ENCODE results near the gene DLGAP1. TPM values are rescaled to one million over a fixed set of nuclear protein-coding genes. Genes with fewer than 3 reads are reported as not detected.

Gene DLGAP1
- total RNA-seq, 1 donor from 2014 or later = 0.05 TPM

DNA sequence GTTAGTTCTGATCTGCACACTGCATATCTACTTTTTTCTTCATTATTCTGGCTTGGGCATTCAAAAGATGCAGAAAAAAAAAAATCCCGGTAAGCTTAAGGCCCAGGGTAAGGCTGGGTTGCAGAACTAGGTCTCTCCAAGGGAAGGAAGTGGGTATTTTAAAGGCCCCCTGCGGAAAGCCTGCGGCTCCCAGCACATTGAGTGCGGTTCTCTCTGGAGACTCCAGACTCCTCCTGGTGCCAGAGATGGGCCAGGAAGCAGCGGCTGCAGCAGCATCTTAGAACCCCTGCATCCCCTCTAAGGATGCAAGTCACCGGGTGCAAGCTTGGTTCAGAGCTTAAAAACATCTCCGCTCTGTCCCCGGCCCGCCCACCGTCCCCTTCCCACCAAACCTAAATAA lies 955.6 kb downstream of the DLGAP1 start:
- Mint-ChIP-seq H3K27ac (ENCODE audit: unreplicated experiment) (no peak overlapping the region), H3K36me3 (ENCODE audit: unreplicated experiment) (no peaks in the 10 kb centered on the region), H3K4me3 (ENCODE audit: unreplicated experiment) (peak overlapping the region; percentile 73), H3K9me3 (ENCODE audit: unreplicated experiment) (no peaks in the 10 kb centered on the region), H3K27me3 (ENCODE audit: unreplicated experiment) (no peaks in the 10 kb centered on the region), H3K4me1 (ENCODE audit: unreplicated experiment) (peaks cover 25% of the 10 kb centered on the region)
- TF ChIP-seq, protein P1, sequence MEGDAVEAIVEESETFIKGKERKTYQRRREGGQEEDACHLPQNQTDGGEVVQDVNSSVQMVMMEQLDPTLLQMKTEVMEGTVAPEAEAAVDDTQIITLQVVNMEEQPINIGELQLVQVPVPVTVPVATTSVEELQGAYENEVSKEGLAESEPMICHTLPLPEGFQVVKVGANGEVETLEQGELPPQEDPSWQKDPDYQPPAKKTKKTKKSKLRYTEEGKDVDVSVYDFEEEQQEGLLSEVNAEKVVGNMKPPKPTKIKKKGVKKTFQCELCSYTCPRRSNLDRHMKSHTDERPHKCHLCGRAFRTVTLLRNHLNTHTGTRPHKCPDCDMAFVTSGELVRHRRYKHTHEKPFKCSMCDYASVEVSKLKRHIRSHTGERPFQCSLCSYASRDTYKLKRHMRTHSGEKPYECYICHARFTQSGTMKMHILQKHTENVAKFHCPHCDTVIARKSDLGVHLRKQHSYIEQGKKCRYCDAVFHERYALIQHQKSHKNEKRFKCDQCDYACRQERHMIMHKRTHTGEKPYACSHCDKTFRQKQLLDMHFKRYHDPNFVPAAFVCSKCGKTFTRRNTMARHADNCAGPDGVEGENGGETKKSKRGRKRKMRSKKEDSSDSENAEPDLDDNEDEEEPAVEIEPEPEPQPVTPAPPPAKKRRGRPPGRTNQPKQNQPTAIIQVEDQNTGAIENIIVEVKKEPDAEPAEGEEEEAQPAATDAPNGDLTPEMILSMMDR (IDR thresholded peaks at IDR 0.05) = no peak
- no peak for DNase-seq (ENCODE audit: extremely low spot score, unreplicated experiment)

DNA sequence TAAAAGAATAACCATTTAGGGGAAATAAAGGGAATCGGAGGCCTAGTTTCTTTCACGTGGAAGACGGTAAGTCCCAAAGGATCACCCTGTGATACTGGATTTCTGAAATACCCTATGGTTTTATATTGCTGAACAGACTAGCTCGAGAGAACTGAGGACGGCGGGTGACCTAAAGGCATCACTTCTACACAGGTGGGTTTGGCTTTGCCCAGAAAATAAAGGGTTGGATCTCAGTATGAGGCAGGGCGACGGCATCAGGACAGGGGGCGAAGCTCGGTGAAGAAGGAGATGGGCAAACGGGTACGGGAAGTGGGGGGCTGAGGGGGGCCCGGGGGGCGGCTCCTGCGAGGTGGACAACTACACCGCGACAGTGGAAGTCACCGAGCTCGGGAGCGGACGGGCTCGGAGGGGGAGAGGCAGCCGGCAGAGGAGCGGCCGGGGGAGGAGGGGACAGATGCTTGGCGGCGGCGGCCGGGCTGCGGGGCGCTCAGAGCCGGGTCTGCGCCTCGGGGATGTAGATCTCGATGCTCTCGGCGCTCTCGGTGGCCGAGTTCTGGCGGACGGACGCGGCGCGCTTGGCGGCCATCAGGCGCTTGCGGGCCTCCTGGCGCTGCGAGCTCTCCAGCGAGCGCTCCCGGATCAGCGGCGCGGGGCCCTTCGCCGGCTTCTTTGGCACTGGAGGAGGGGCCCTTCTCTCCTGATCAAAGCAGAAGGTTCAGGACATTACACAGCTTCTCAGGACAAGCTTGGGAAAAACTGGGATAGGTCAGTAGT lies 956.2 kb downstream of the DLGAP1 start:
- Mint-ChIP-seq H3K27ac (ENCODE audit: unreplicated experiment) (no peak overlapping the region), H3K27me3 (ENCODE audit: unreplicated experiment) (no peaks in the 10 kb centered on the region), H3K9me3 (ENCODE audit: unreplicated experiment) (no peaks in the 10 kb centered on the region), H3K36me3 (ENCODE audit: unreplicated experiment) (no peaks in the 10 kb centered on the region), H3K4me3 (ENCODE audit: unreplicated experiment) (peak overlapping the region; percentile 73), H3K4me1 (ENCODE audit: unreplicated experiment) (peaks cover 25% of the 10 kb centered on the region)
- no peak for DNase-seq (ENCODE audit: extremely low spot score, unreplicated experiment)
- TF ChIP-seq, protein P1 (IDR thresholded peaks at IDR 0.05) = no peak

DNA sequence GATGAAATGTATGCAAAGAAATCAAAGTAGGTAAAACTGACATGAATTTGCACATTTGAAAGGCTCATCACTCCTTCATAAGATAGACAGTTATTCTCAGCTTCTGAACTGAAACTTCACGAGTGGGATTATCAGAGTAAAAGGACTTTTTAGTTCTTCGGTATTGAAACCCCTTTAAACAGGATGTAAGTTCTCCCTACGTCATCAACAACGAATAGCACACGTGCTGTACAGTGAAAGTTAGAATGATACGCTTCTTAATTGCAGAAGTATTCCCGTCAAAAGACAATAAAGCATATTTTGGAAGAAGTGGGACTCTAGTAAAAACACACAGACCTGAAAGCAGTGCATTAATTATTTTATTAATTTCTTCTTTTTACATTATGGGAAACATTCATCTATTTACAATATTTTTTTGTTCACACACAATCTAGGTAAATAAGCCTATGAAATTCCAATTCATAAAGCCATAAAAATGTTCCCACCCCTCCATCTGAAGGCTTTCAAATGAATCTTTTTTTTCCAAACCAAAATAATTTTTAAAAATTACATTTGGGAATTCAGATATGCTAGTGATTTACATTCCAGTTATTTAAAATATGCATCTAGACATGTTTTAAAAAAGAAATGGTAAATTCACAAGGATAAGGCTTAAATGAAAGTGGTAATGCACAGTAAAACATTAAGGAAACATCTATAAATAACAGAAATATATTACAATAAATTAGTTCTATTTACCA lies 959.2 kb downstream of the DLGAP1 start:
- Mint-ChIP-seq H3K4me1 (ENCODE audit: unreplicated experiment) (peaks cover 20% of the 10 kb centered on the region), H3K9me3 (ENCODE audit: unreplicated experiment) (no peaks in the 10 kb centered on the region)

DNA sequence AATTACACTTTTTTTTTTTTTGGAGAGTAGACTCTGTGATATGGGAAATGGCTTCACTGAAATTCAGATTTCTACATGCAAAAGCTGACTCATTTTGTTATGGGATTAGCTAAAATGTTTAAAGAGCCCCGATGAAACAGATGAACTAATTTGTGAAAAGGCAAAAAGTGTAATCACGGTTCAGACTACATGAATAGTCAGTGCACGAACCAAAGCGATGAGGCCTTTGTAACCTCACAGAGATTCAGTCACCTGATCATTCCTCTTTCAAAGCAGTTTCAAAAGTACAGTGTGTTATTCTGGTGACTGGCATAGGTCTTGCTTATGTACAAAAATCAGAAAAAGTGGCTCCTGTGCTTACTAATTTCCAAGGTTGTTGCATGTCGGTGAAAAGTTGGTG lies 960.5 kb downstream of the DLGAP1 start:
- H3K4me3 Mint-ChIP-seq (ENCODE audit: unreplicated experiment) = no peak overlapping the region
- H3K27ac Mint-ChIP-seq (ENCODE audit: unreplicated experiment) = no peak overlapping the region
- H3K27me3 Mint-ChIP-seq (ENCODE audit: unreplicated experiment) = no peaks in the 10 kb centered on the region
- TF ChIP-seq, protein P1 (IDR thresholded peaks at IDR 0.05) = no peak
- DNase-seq (ENCODE audit: extremely low spot score, unreplicated experiment) = no peak
- H3K9me3 Mint-ChIP-seq (ENCODE audit: unreplicated experiment) = no peaks in the 10 kb centered on the region
- H3K4me1 Mint-ChIP-seq (ENCODE audit: unreplicated experiment) = peaks cover 14% of the 10 kb centered on the region
- no peaks in the 10 kb centered on the region for H3K36me3 Mint-ChIP-seq (ENCODE audit: unreplicated experiment)

More for the DNA sequence above, 959.2 kb downstream of the DLGAP1 start:
- no peak for DNase-seq (ENCODE audit: extremely low spot score, unreplicated experiment)
- TF ChIP-seq, protein P1 (IDR thresholded peaks at IDR 0.05) = no peak
- no peaks in the 10 kb centered on the region for H3K27me3 Mint-ChIP-seq (ENCODE audit: unreplicated experiment)
- H3K27ac Mint-ChIP-seq (ENCODE audit: unreplicated experiment) = no peak overlapping the region
- H3K36me3 Mint-ChIP-seq (ENCODE audit: unreplicated experiment) = no peaks in the 10 kb centered on the region
- H3K4me3 Mint-ChIP-seq (ENCODE audit: unreplicated experiment) = no peak overlapping the region

DNA sequence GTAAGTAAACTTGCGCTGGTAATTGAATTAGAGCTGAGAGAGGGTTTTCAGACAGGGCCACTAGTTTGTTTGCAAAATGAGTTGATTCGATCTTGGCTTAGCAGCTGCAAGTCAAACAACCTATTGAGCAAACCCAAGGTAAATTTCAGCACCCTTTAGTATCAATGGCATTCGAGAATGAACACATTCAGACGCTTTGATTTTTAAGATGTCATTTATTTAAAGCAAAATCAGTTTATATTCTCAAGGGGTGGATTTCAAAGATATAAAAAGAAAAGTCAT lies 960.9 kb downstream of the DLGAP1 start:
- Mint-ChIP-seq H3K4me1 (ENCODE audit: unreplicated experiment) (peaks cover 10% of the 10 kb centered on the region), H3K9me3 (ENCODE audit: unreplicated experiment) (no peaks in the 10 kb centered on the region)
- TF ChIP-seq, protein P1 (IDR thresholded peaks at IDR 0.05) = no peak

More for the DNA sequence above, 960.9 kb downstream of the DLGAP1 start:
- no peaks in the 10 kb centered on the region for H3K36me3 Mint-ChIP-seq (ENCODE audit: unreplicated experiment)
- no peak overlapping the region for H3K27ac Mint-ChIP-seq (ENCODE audit: unreplicated experiment)
- no peak for DNase-seq (ENCODE audit: extremely low spot score, unreplicated experiment)
- no peak overlapping the region for H3K4me3 Mint-ChIP-seq (ENCODE audit: unreplicated experiment)
- H3K27me3 Mint-ChIP-seq (ENCODE audit: unreplicated experiment) = no peaks in the 10 kb centered on the region
